Adrenal gland (tissue), 5 donors: Measurements from ENCODE around the gene SPART.

Source experiments
- POLR2A ChIP-seq, 2 donors: fragments of 450-650 bp; IDR thresholded peaks; one replicate each; pipeline ENCODE4 v1.6.1; 2017; ENCODE audit warnings: antibody characterized with exemption in 2 of 2, mild to moderate bottlenecking in 2 of 2, moderate library complexity in 1 of 2
- TF ChIP-seq, protein P1 (sequence below), 6 experiments: fragments of 450-650 bp in 4 of 6; fragments of 200-600 bp in 2 of 6; sonication (generic) in 1 of 6; IDR thresholded peaks; 1 replicate in 5 of 6; 2 replicates in 1 of 6; pipeline versions ENCODE4 v1.5.1 to v1.8.0; 2016 to 2021; ENCODE audit warnings: antibody characterized with exemption in 6 of 6, mild to moderate bottlenecking in 2 of 6, moderate library complexity in 1 of 6
- donor health status: DM: no; HTN: no; CAD: no.

DNA sequence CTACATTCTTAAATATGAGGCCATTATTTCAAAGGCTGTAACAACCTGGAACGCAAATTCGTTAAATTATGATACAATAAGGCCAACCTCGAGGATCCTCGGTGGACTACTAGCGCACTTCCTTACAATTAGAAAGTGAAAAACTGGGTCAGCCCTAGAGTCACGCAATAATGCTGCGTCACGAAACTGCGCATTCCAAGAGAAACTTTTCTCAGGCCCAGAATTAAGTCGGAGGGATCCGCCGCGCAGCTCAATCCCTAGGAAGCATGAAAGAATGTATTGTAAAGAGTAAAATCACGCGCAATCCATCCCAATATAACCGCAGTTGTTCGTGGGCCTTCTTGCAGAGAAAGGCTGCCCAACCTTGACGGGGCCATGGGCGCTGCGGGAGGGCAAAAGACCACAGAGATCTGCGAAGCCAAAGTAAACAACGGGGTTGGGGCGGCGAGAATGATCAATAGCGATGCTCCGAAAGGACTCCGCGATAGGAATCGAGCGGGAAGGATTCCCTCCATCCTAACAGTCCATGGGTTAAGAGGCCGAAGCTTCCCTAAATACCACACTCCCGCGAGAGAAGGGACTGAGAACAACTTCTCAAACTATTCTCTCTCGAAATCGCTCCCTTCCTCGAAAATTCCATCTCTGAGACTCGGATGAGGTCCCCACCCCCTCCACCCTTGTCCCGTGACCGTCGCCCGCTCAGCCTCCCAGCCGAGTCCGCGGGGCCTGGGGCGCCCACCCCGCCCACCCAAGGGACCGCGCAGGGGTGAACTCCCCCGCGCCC lies 564 bp downstream of the SPART start:
- TF ChIP-seq, protein P1, sequence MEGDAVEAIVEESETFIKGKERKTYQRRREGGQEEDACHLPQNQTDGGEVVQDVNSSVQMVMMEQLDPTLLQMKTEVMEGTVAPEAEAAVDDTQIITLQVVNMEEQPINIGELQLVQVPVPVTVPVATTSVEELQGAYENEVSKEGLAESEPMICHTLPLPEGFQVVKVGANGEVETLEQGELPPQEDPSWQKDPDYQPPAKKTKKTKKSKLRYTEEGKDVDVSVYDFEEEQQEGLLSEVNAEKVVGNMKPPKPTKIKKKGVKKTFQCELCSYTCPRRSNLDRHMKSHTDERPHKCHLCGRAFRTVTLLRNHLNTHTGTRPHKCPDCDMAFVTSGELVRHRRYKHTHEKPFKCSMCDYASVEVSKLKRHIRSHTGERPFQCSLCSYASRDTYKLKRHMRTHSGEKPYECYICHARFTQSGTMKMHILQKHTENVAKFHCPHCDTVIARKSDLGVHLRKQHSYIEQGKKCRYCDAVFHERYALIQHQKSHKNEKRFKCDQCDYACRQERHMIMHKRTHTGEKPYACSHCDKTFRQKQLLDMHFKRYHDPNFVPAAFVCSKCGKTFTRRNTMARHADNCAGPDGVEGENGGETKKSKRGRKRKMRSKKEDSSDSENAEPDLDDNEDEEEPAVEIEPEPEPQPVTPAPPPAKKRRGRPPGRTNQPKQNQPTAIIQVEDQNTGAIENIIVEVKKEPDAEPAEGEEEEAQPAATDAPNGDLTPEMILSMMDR (IDR thresholded peaks at IDR 0.05): no peak
- TF ChIP-seq POLR2A (IDR thresholded peaks at IDR 0.05): peak; percentile 52 to 92
